HG02678 (cell line): ENCODE results near the gene CUBN.

ENCODE experiments used
- ATAC-seq: cut with Tn5 transposase; IDR thresholded peaks from one replicate; pipeline ENCODE4 v1.9.1; 2021; ENCODE audit warnings: mild to moderate bottlenecking, moderate library complexity; ENCODE audit not compliant: unreplicated experiment

CUBN gene

DNA sequence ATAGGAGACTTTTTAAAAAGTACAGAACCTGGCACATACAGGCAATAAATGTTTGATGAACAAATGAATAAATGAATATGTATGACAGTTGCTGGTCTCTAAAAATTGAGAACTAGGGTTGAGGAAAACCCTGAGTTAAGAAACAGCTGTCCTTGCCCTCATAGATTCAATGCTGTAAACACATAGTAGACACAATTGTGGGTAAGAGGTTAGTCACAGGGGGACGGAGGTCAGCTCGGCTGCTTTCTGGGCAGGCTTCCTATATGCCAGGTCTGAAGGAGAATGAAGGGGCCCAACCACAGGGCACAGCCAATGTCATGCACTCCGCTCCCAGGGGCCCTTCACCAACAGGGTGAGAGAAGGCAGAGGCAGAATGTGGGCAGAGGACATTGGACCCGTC is 169.1 kb downstream of the CUBN start:
- ATAC-seq: no peak

GRCh38 chr10:16957038-16957437 is 172.6 kb downstream of the CUBN start:
- ATAC-seq: no peak

GRCh38 chr10:16954280-16955030 is 175.2 kb downstream of the CUBN start:
- ATAC-seq: no peak

GRCh38 chr10:16953270-16953669 is 176.3 kb downstream of the CUBN start:
- no peak for ATAC-seq

DNA sequence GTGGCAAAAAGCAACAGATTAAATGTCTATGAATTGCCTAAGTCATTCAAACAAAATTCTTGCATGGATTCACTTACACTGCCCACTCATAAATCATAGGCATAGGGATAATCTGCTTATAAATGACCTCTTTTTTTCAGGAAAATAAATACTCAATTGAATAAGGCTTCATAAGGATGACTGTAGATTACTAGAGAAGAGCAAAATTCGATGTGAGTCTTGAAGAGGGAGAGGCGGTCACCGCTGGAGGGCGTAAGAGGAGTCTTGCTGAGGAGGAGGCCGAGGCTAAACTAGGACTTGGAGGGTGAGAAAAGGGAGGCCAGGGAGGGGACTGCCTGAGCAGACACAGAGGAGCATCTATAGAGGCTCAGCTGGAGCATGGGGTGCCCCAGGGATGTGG is 177.0 kb downstream of the CUBN start:
- no peak for ATAC-seq

- no peak for ATAC-seq
Observed at GRCh38 chr10:16952080-16952479, 177.5 kb downstream of the CUBN start.

- no peak for ATAC-seq
Observed at GRCh38 chr10:16950656-16951601, 178.7 kb downstream of the CUBN start.

DNA sequence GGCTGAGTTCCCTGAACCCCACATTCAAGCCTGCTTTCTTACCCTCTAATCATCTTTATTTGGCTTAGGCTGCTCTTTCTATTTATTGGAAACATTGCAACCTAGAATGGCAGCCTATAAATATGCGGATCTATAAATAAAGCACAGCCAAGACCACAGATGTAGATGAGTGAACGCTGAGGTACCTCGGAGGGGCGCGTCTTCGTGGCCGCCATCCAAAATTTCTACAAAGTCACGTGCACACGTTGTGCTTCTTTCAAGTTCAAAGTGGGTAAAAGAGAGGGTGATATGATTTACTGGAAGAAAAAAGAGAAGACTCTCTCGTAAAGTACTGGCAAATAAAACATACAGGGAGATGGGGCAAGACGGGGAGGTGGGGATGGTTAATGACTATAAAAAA is 179.8 kb downstream of the CUBN start:
- ATAC-seq: no peak

GRCh38 chr10:16948361-16948760 is 181.2 kb downstream of the CUBN start:
- ATAC-seq: no peak

DNA sequence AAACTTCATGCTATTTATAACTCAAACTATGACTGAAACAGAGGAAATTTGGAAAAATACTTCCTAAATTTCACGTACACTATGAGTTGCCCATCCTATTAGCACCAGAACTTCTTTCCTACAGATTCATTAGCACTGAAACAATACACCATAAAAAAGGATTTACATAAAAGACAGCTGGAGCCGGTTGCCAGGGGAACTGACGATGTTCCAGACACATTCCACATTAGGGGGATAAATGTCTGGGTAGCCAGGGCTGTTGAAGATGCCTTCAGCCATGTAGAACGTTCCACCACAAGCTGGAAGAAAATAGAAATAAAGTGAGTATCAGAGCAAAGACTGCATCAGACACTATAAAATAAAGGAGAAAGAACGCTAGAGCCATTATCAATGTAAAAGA is 182.5 kb downstream of the CUBN start:
- ATAC-seq: no peak

DNA sequence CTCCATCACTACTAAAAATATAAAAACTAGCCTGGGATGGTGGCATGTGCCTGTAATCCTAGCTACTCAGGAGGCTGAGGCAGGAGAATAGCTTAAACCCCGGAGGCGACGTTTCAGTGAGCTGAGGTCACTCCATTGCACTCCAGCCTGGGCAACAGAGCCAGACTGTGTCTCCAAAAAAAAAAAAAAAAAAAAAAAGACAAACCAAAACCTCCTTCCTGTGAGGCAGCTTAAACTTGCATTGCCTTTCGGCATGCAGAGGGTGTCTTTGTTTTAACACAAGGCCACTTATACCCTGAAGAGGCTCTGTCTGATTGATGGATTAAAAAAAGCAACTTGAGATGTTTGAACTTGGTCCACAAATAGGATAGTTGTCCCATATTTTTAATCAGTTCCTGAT is 184.0 kb downstream of the CUBN start:
- no peak for ATAC-seq

- no peak for ATAC-seq
Observed at GRCh38 chr10:16944986-16945385, 184.6 kb downstream of the CUBN start.

DNA sequence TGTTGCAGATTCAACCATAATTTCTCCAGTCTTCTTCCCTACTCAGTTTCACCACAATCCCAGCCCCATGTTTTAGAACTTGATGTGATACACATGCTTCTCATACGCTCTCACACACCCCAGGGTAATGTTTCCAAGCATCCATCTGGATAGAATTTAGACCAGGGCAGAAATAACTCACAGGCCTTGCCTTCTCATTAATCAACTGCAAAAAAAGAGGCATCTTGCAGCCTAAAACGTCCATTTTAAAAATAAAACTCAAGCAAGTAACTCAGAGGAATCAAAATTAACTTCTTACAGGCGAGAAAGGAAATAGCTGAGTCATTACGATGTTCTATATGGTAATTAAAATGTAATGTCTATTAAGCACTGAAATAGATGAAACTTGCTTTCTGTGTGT is 185.2 kb downstream of the CUBN start:
- ATAC-seq: no peak

GRCh38 chr10:16943295-16944285 is 186.0 kb downstream of the CUBN start:
- ATAC-seq: no peak

GRCh38 chr10:16942381-16943078 is 187.1 kb downstream of the CUBN start:
- no peak for ATAC-seq

GRCh38 chr10:16941870-16942269 is 187.7 kb downstream of the CUBN start:
- no peak for ATAC-seq

DNA sequence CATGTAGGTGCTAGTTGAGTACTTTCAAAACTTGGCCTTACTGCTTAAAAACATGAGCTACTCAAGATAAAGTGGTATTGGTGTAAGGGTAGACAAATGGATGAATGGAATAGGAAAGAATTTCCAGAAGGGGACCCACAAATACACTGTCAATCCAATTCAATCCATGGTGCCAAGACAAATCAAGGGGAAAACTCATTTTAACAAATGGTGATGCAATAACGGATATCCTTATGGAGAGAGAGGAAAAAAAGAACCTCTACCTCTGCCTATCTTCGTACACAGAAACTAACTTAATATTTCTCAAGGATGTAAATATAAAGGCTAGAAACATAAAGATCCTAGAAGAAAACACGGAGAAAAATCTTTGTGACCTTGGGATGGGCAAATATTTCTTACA is 188.5 kb downstream of the CUBN start:
- ATAC-seq: no peak

DNA sequence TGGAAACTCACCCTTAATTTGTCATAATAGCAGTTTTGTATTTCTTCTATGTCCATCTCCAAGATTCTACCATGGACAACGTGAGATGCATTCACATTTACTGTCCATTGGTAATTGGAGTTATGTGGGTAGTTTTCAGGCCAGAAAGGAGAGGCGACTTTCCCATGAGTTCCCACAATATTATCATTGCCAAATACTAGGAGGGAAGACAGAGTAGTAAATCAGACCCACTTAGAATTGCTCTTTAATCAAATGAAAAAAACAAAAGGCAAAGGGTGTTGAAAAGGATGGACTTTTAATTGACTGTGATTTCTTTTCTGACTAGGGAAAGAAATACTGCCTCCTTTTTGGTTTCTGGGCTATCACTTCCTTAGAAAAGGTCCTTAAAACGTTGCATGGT is 190.7 kb downstream of the CUBN start:
- no peak for ATAC-seq

GRCh38 chr10:16934461-16934860 is 195.2 kb downstream of the CUBN start:
- ATAC-seq: no peak

GRCh38 chr10:16933783-16934182 is 195.8 kb downstream of the CUBN start:
- ATAC-seq: no peak
